Neural progenitor cell (in vitro differentiated cells): ENCODE measurements around the gene C1QTNF6. TPM values are rescaled to one million over a fixed set of nuclear protein-coding genes. Genes with fewer than 3 reads are reported as not detected.
A peak's percentile ranks its signal among the peaks of the same experiment; 100 is the strongest.

Experiments
- DNase-seq: peaks from one replicate; pipeline ENCODE4 v3.0.0-alpha.2; 2016; ENCODE audit warnings: low spot score
- H2AFZ ChIP-seq: fragments of 200-600 bp; sonication (generic); replicated peaks from 2 replicates; pipeline ENCODE4 v1.6.1; 2016; ENCODE audit warnings: antibody characterized with exemption
- H3F3A ChIP-seq: fragments of 200-600 bp; sonication (generic); 2 replicates; pipeline ENCODE4 v1.6.1; 2016; ENCODE audit warnings: antibody characterized with exemption, low read depth
- H3K27ac ChIP-seq: fragments of 200-600 bp; sonication (generic); 2 replicates; pipeline ENCODE4 v1.5.1; 2016; ENCODE audit warnings: mild to moderate bottlenecking
- H3K27me3 ChIP-seq: fragments of 200-600 bp; sonication (generic); 2 replicates; pipeline ENCODE4 v1.6.1; 2016; ENCODE audit warnings: mild to moderate bottlenecking, moderate library complexity
- H3K36me3 ChIP-seq: fragments of 200-600 bp; sonication (generic); 2 replicates; pipeline ENCODE4 v1.5.1; 2016
- H3K4me1 ChIP-seq: fragments of 200-600 bp; sonication (generic); 2 replicates; pipeline ENCODE4 v1.6.1; 2016; ENCODE audit warnings: mixed run types
- H3K4me2 ChIP-seq: fragments of 200-600 bp; sonication (generic); 2 replicates; pipeline ENCODE4 v1.6.1; 2016
- H3K4me3 ChIP-seq: fragments of 200-600 bp; sonication (generic); 2 replicates; pipeline ENCODE4 v1.5.1; 2016
- H3K79me2 ChIP-seq: fragments of 200-600 bp; sonication (generic); 2 replicates; pipeline ENCODE4 v1.6.1; 2016; ENCODE audit warnings: low read depth
- H3K9ac ChIP-seq: fragments of 200-600 bp; sonication (generic); 2 replicates; pipeline ENCODE4 v1.6.1; 2016
- H3K9me3 ChIP-seq: fragments of 200-600 bp; sonication (generic); 2 replicates; pipeline ENCODE4 v1.5.1; 2016; ENCODE audit warnings: low read depth
- H4K20me1 ChIP-seq: fragments of 200-600 bp; sonication (generic); 2 replicates; pipeline ENCODE4 v1.6.1; 2016; ENCODE audit warnings: low read depth
- H3K27ac Mint-ChIP-seq: 3 replicates; pipeline ENCODE4 v1.8.0; 2021; ENCODE audit warnings: mixed read lengths
- H3K27me3 Mint-ChIP-seq: 2 replicates; pipeline ENCODE4 v1.8.0; 2022; ENCODE audit warnings: low read depth, mild to moderate bottlenecking, inconsistent platforms, moderate library complexity, mixed read lengths; ENCODE audit not compliant: insufficient read depth
- H3K36me3 Mint-ChIP-seq: 3 replicates; pipeline ENCODE4 v1.8.0; 2021; ENCODE audit warnings: mixed read lengths
- H3K4me1 Mint-ChIP-seq: 3 replicates; pipeline ENCODE4 v1.8.0; 2021; ENCODE audit warnings: mixed read lengths
- H3K4me3 Mint-ChIP-seq: 3 replicates; pipeline ENCODE4 v1.8.0; 2021; ENCODE audit warnings: mild to moderate bottlenecking, moderate library complexity, mixed read lengths
- H3K9me3 Mint-ChIP-seq: 3 replicates; pipeline ENCODE4 v1.8.0; 2020; ENCODE audit warnings: mixed read lengths
- EZH2 ChIP-seq: fragments of 200-600 bp; sonication (generic); IDR thresholded peaks from 2 replicates; pipeline ENCODE4 v1.6.1; 2017; ENCODE audit warnings: antibody characterized with exemption, mild to moderate bottlenecking, moderate library complexity
- EZH2phosphoT487 ChIP-seq: fragments of 200-600 bp; sonication (generic); IDR thresholded peaks from 2 replicates; pipeline ENCODE4 v1.6.1; 2017; ENCODE audit warnings: antibody characterized with exemption
- total RNA-seq: library from RNA; depleted of rRNA; stranded (reverse); fragments of >200 nt; gene quantifications from 2 replicates; pipeline ENCODE4 v1.2.3, GENCODE V29; 2015; ENCODE audit warnings: low replicate concordance
- TF ChIP-seq, protein P1 (sequence below): fragments of 200-600 bp; sonication (generic); IDR thresholded peaks from 2 replicates; pipeline ENCODE4 v1.5.1; 2017; ENCODE audit warnings: antibody characterized with exemption, mild to moderate bottlenecking

C1QTNF6 gene
- total RNA-seq, 1 donor from 2014 or later: 7.2 TPM

DNA sequence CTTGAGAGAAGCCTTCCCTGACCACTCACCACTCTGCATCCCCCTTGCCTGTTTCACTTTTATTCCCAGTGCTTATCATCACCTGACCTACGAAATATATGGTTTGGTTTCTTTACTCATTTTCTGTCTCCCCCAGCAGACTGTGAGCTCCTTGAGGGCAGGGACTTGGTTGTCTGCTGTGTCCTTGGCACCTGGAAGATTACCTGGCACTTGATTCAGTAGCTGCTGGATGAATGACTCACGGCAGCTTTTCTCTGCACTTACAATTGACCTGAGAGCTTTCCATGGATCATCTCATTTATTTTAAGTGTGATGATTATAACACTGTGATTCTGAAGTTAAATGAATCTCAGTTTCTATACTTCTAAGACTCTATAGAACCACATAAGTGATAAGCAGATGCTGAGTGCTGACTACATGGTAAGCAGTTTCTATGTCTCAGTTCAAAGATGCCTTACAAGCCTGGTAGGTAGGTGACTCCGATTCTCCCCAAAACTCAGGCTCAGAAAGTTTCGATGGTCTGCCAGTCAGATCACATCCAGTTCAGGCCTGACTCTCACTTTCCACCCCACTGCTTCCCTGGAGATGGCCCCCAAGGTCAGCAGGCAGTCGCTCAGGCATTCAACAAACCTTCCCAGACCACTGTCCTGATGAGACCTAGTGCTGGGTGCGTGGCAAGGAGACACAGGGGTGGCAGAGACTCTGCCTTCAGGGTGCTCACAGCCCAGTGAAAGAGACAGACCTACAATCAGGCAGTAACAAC, 50.0 kb downstream of the C1QTNF6 start:
- peaks cover 3% of the 10 kb centered on the region for H3K27me3 Mint-ChIP-seq
- H3K4me1 Mint-ChIP-seq: peaks cover 7% of the 10 kb centered on the region
- peak overlapping the region; percentile 42 for H3K27ac Mint-ChIP-seq
- H4K20me1 ChIP-seq: no peaks in the 10 kb centered on the region
- no peaks in the 10 kb centered on the region for H3K36me3 ChIP-seq
- no peak overlapping the region for H3K27ac ChIP-seq
- TF ChIP-seq EZH2: no peak
- no peak for DNase-seq
- H3K4me1 ChIP-seq: no peaks in the 10 kb centered on the region
- no peak overlapping the region for H3K4me2 ChIP-seq
- H2AFZ ChIP-seq: no peak overlapping the region
- H3K9ac ChIP-seq: no peak overlapping the region
- no peaks in the 10 kb centered on the region for H3K9me3 Mint-ChIP-seq
- no peaks in the 10 kb centered on the region for H3K9me3 ChIP-seq
- H3K4me3 ChIP-seq: no peak overlapping the region
- no peaks in the 10 kb centered on the region for H3F3A ChIP-seq
- no peak overlapping the region for H3K4me3 Mint-ChIP-seq
- H3K79me2 ChIP-seq: no peaks in the 10 kb centered on the region
- H3K36me3 Mint-ChIP-seq: no peaks in the 10 kb centered on the region
- H3K27me3 ChIP-seq: no peaks in the 10 kb centered on the region

DNA sequence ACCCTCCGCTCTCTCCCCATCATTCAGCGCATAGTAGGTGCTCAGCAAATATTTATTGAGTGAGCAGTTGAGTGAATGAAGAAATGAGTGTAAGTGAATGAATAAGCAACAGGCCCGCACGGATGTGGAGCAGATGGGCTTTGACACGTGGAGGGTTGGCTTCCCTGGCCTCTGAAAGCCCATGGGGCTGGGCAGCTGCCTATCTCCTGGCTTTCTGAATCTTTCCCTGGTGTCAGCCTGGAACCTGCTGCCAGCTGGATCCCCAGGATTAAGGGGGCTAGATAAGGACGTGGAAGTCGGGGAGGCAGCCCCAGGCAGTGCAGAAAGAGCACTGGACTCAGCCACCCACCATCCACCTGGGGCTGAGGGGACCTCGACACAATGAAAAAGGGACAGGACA, 50.9 kb downstream of the C1QTNF6 start:
- no peak for DNase-seq
- H3K4me1 Mint-ChIP-seq: peaks cover 7% of the 10 kb centered on the region

DNA sequence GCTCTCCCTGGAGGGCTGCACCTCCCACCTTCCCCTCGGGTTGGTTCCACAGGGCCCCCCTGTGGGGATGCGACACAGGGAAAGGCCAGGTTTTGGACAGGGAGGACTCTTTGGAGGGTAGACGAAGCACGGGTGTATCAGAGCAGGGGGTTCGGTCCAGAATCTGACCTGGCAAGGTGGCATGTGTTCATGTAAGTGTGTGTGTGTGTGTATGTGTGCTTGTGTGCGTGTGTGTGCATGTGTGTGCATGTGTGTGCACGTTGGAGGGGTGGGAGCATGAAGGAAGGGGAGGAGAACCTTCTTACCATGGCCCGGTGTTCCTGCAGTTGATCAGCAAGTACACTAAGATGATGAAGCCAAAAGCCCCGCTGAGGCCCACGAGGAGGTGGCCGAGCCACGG, 53.0 kb downstream of the C1QTNF6 start:
- H2AFZ ChIP-seq: no peak overlapping the region
- Mint-ChIP-seq H3K27me3 (peaks cover 9% of the 10 kb centered on the region), H3K9me3 (no peaks in the 10 kb centered on the region), H3K4me1 (peaks cover 10% of the 10 kb centered on the region), H3K4me3 (peak overlapping the region; percentile 50), H3K36me3 (no peaks in the 10 kb centered on the region), H3K27ac (no peak overlapping the region)
- TF ChIP-seq EZH2 (no peak), EZH2phosphoT487 (no peak)
- TF ChIP-seq, protein P1, sequence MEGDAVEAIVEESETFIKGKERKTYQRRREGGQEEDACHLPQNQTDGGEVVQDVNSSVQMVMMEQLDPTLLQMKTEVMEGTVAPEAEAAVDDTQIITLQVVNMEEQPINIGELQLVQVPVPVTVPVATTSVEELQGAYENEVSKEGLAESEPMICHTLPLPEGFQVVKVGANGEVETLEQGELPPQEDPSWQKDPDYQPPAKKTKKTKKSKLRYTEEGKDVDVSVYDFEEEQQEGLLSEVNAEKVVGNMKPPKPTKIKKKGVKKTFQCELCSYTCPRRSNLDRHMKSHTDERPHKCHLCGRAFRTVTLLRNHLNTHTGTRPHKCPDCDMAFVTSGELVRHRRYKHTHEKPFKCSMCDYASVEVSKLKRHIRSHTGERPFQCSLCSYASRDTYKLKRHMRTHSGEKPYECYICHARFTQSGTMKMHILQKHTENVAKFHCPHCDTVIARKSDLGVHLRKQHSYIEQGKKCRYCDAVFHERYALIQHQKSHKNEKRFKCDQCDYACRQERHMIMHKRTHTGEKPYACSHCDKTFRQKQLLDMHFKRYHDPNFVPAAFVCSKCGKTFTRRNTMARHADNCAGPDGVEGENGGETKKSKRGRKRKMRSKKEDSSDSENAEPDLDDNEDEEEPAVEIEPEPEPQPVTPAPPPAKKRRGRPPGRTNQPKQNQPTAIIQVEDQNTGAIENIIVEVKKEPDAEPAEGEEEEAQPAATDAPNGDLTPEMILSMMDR: no peak
- H3K27me3 ChIP-seq: no peaks in the 10 kb centered on the region
- no peaks in the 10 kb centered on the region for H3K79me2 ChIP-seq
- H3F3A ChIP-seq: no peaks in the 10 kb centered on the region
- no peaks in the 10 kb centered on the region for H3K9me3 ChIP-seq
- H3K4me1 ChIP-seq: no peaks in the 10 kb centered on the region
- H3K4me2 ChIP-seq: no peak overlapping the region
- H3K9ac ChIP-seq: no peak overlapping the region
- H3K4me3 ChIP-seq: no peak overlapping the region
- no peak overlapping the region for H3K27ac ChIP-seq
- H3K36me3 ChIP-seq: no peaks in the 10 kb centered on the region
- DNase-seq: no peak
- H4K20me1 ChIP-seq: no peaks in the 10 kb centered on the region

More for the DNA sequence above, 50.9 kb downstream of the C1QTNF6 start:
- Histone ChIP-seq H3K27ac (no peak overlapping the region), H3K79me2 (no peaks in the 10 kb centered on the region), H3F3A (no peaks in the 10 kb centered on the region), H3K4me1 (no peaks in the 10 kb centered on the region), H2AFZ (no peak overlapping the region), H3K9me3 (no peaks in the 10 kb centered on the region), H3K4me2 (no peak overlapping the region), H3K36me3 (no peaks in the 10 kb centered on the region), H3K9ac (no peak overlapping the region), H3K27me3 (no peaks in the 10 kb centered on the region), H4K20me1 (no peaks in the 10 kb centered on the region), H3K4me3 (no peak overlapping the region)
- Mint-ChIP-seq H3K27me3 (peaks cover 9% of the 10 kb centered on the region), H3K27ac (no peak overlapping the region), H3K4me3 (no peak overlapping the region), H3K36me3 (no peaks in the 10 kb centered on the region), H3K9me3 (no peaks in the 10 kb centered on the region)
- TF ChIP-seq EZH2phosphoT487 (no peak), EZH2 (no peak)
- TF ChIP-seq, protein P1: no peak

DNA sequence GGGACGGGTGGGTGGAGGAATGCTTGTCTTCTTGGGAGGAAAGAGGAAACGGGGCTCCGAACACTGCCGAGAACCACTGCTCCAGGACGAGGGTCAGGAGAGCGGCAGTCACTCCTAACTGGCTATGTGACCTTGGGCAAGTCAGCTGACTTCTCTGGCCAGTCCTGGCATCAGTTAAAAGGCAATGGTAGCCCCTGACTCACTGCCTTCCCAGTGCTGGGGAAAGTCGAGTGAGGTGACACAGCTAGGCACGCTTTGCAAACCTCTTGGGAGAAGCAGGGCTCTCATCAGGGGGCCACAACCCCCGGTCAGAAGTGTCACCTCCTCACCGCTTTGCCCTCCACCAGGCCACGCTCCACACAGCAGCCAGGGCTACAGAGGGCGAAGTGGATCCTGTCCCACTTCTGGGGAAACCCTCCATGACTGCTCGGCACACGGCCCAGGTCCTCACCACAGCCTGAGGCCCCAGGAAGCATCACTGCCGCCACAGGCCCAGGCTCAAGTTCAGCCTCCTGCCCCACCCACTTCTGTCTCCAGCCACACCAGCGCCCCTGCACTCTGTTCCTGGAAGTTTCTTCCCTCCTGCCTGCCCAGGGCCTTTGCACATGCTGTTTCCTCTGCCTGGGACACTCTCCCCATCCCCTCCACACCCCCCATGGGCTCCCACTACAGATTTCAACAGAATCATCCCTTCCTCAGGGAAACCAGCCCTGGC, 54.6 kb downstream of the C1QTNF6 start:
- Histone ChIP-seq H3K27ac (no peak overlapping the region), H3K79me2 (no peaks in the 10 kb centered on the region), H3F3A (no peaks in the 10 kb centered on the region), H3K9ac (no peak overlapping the region), H2AFZ (no peak overlapping the region), H4K20me1 (no peaks in the 10 kb centered on the region), H3K36me3 (no peaks in the 10 kb centered on the region), H3K4me2 (no peak overlapping the region), H3K9me3 (no peaks in the 10 kb centered on the region), H3K27me3 (no peaks in the 10 kb centered on the region), H3K4me1 (no peaks in the 10 kb centered on the region), H3K4me3 (no peak overlapping the region)
- Mint-ChIP-seq H3K36me3 (no peaks in the 10 kb centered on the region), H3K27ac (peak overlapping the region; percentile 72), H3K4me3 (no peak overlapping the region), H3K27me3 (peaks cover 9% of the 10 kb centered on the region), H3K9me3 (no peaks in the 10 kb centered on the region), H3K4me1 (peaks cover 13% of the 10 kb centered on the region)
- DNase-seq: no peak
- TF ChIP-seq EZH2phosphoT487: no peak
- TF ChIP-seq, protein P1: no peak
- TF ChIP-seq EZH2: no peak
